IMR-90 (cell line): ENCODE results near the gene UPF1. TPM values are rescaled to one million over a fixed set of nuclear protein-coding genes. Genes with fewer than 3 reads are reported as not detected.

Experiments used
- ATAC-seq: fragments of 200-7000 bp; cut with Tn5 transposase; 2 replicates; pipeline ENCODE4 v1.9.1; 2020; ENCODE audit warnings: low read depth, mild to moderate bottlenecking, moderate library complexity
- BruUV-seq: library from RNA; stranded (reverse); fragments of 400-500 nt; replicated peaks from 2 replicates; lab custom pipeline; 2021; lab: Mats Ljungman, UMichigan
- CTCF ChIA-PET: fragments of 300-600 bp; formaldehyde crosslinking; extraction: SDS; loops from one replicate; lab custom pipeline; 2021; ENCODE audit warnings: antibody characterized with exemption; lab: Yijun Ruan, JAX
- POLR2A ChIA-PET: fragments of 300-600 bp; sonication (Branson Sonifier 250); formaldehyde crosslinking; loops from one replicate; lab custom pipeline; 2022; ENCODE audit warnings: antibody characterized with exemption; ENCODE audit not compliant: unreplicated experiment; lab: Charles Lee
- DNase-seq: peaks from one replicate; pipeline ENCODE4 v3.0.0; 2013
- H2AFZ ChIP-seq: replicated peaks from 2 replicates; pipeline ENCODE3; 2013; ENCODE audit warnings: low read length, mild to moderate bottlenecking; ENCODE audit not compliant: poor library complexity
- H2AK5ac ChIP-seq: 2 replicates; pipeline ENCODE4 v1.6.1; 2013; ENCODE audit warnings: low read depth, low read length, inconsistent platforms
- H2AK9ac ChIP-seq: replicated peaks from 2 replicates; pipeline ENCODE3; 2013; ENCODE audit warnings: mild to moderate bottlenecking, low read depth, low read length, moderate library complexity; ENCODE audit not compliant: poor library complexity
- H2BK120ac ChIP-seq: 2 replicates; pipeline ENCODE4 v1.6.1; 2013; ENCODE audit warnings: low read depth, low read length, inconsistent platforms
- H2BK15ac ChIP-seq: 3 replicates; pipeline ENCODE4 v1.6.1; 2013; ENCODE audit warnings: low read depth, low read length, inconsistent platforms
- H2BK20ac ChIP-seq: 2 replicates; pipeline ENCODE4 v1.6.1; 2013; ENCODE audit warnings: low read depth, mild to moderate bottlenecking, inconsistent platforms, low read length, moderate library complexity
- H2BK5ac ChIP-seq: 2 replicates; pipeline ENCODE4 v1.6.1; 2013; ENCODE audit warnings: mild to moderate bottlenecking, low read depth, low read length, inconsistent platforms; ENCODE audit not compliant: poor library complexity, severe bottlenecking
- H3K14ac ChIP-seq: replicated peaks from 2 replicates; pipeline ENCODE4 v1.6.1; 2013; ENCODE audit warnings: low read depth, low read length, inconsistent platforms
- H3K18ac ChIP-seq: 2 replicates; pipeline ENCODE4 v1.6.1; 2013; ENCODE audit warnings: low read depth, low read length, control low read depth
- H3K23ac ChIP-seq: 2 replicates; pipeline ENCODE4 v1.6.1; 2013; ENCODE audit warnings: low read depth, low read length, inconsistent platforms
- H3K27ac ChIP-seq: 2 replicates; pipeline ENCODE4 v1.5.1; 2013; ENCODE audit warnings: mild to moderate bottlenecking, control low read depth, low read length; ENCODE audit not compliant: insufficient read depth
- H3K27me3 ChIP-seq: 2 replicates; pipeline ENCODE4 v1.6.1; 2013; ENCODE audit warnings: low read length; ENCODE audit not compliant: control insufficient read depth, insufficient read depth
- H3K36me3 ChIP-seq: 2 replicates; pipeline ENCODE4 v1.6.1; 2013; ENCODE audit warnings: low read length, mixed read lengths; ENCODE audit not compliant: control insufficient read depth, insufficient read depth
- H3K4ac ChIP-seq: 2 replicates; pipeline ENCODE4 v1.6.1; 2013; ENCODE audit warnings: low read depth, low read length, inconsistent platforms
- H3K4me1 ChIP-seq: 2 replicates; pipeline ENCODE4 v1.6.1; 2013; ENCODE audit warnings: low read length, mixed read lengths; ENCODE audit not compliant: control insufficient read depth, insufficient read depth
- H3K4me2 ChIP-seq: 2 replicates; pipeline ENCODE4 v1.6.1; 2013; ENCODE audit warnings: low read depth, mild to moderate bottlenecking, control low read depth, low read length, moderate library complexity
- H3K4me3 ChIP-seq: 2 replicates; pipeline ENCODE4 v1.5.1; 2013; ENCODE audit warnings: low read depth, mild to moderate bottlenecking, control low read depth, low read length, moderate library complexity; ENCODE audit not compliant: insufficient read depth
- H3K56ac ChIP-seq: 2 replicates; pipeline ENCODE4 v1.6.1; 2013; ENCODE audit warnings: low read length, inconsistent platforms; ENCODE audit not compliant: insufficient read depth; ENCODE audit errors: extremely low read depth
- H3K79me1 ChIP-seq, 2 experiments: 2 replicates each; pipeline ENCODE4 v1.6.1; 2013; ENCODE audit warnings: low read length in 2 of 2, inconsistent platforms in 1 of 2, low read depth in 1 of 2
- H3K9ac ChIP-seq: 2 replicates; pipeline ENCODE4 v1.6.1; 2013; ENCODE audit warnings: low read depth, low read length, control low read depth
- H3K9me1 ChIP-seq: 2 replicates; pipeline ENCODE4 v1.6.1; 2013; ENCODE audit warnings: low read length, inconsistent platforms; ENCODE audit not compliant: insufficient read depth
- H3K9me3 ChIP-seq: 2 replicates; pipeline ENCODE4 v1.6.1; 2013; ENCODE audit warnings: low read length; ENCODE audit not compliant: control insufficient read depth, insufficient read depth
- H4K20me1 ChIP-seq: 2 replicates; pipeline ENCODE4 v1.6.1; 2013; ENCODE audit warnings: low read length, inconsistent platforms; ENCODE audit not compliant: insufficient read depth
- H4K5ac ChIP-seq: 2 replicates; pipeline ENCODE4 v1.6.1; 2013; ENCODE audit warnings: mild to moderate bottlenecking, low read depth, low read length, control low read depth
- H4K8ac ChIP-seq, 2 experiments: 2 replicates each; pipeline ENCODE4 v1.6.1; 2013; ENCODE audit warnings: low read depth in 2 of 2, low read length in 2 of 2, control low read depth in 1 of 2, inconsistent platforms in 1 of 2
- H4K91ac ChIP-seq: 2 replicates; pipeline ENCODE4 v1.6.1; 2013; ENCODE audit warnings: low read depth, low read length, inconsistent platforms; ENCODE audit not compliant: insufficient read depth
- CTCF ChIP-seq: conservative IDR thresholded peaks from 2 replicates; pipeline ENCODE4 v1.5.1; 2012; ENCODE audit warnings: mild to moderate bottlenecking, low read depth, low read length, improper control_type of control experiment
- FOS ChIP-seq: fragments of 150-350 bp; IDR thresholded peaks from 2 replicates; pipeline ENCODE4 v1.6.1; 2016; ENCODE audit warnings: low read depth, low read length
- MAZ ChIP-seq: IDR thresholded peaks from 2 replicates; pipeline ENCODE4 v1.6.1; 2012; ENCODE audit warnings: low read depth, mild to moderate bottlenecking, low read length, improper control_type of control experiment, moderate library complexity, borderline replicate concordance
- POLR2A ChIP-seq: IDR thresholded peaks from 2 replicates; pipeline ENCODE4 v1.6.1; 2012; ENCODE audit warnings: mild to moderate bottlenecking, low read depth, low read length
- RCOR1 ChIP-seq: IDR thresholded peaks from 2 replicates; pipeline ENCODE4 v1.6.1; 2012; ENCODE audit warnings: mild to moderate bottlenecking, low read length, improper control_type of control experiment; ENCODE audit not compliant: insufficient replicate concordance
- WGBS, 2 experiments: methylation state at CpG; one replicate each; pipeline versions ENCODE4 v1.1.5 to v1.1.7; 2013; ENCODE audit warnings: missing lambda C conversion rate in 2 of 2; ENCODE audit not compliant: insufficient read length in 1 of 2; ENCODE audit errors: extremely low coverage in 2 of 2; 5-methylcytosine and 5-hydroxymethylcytosine counted together
- dilution Hi-C: fragments of 300-500 bp; cut with HindIII; formaldehyde crosslinking; loops from one replicate; pipeline ENCODE4 v1.14.3; 2018; ENCODE audit warnings: low sequenced_read_pairs; ENCODE audit not compliant: unreplicated experiment
- in situ Hi-C: fragments of 300-500 bp; cut with MboI; formaldehyde crosslinking; loops from 3 replicates; pipeline ENCODE4 v1.14.3; 2019; ENCODE audit warnings: low sequenced_read_pairs, inconsistent platforms, mixed read lengths
- intact Hi-C: fragments of 100-400 bp; cut with micrococcal nuclease; formaldehyde crosslinking; loops from 2 replicates; pipeline ENCODE4 v1.10.0; 2022
- polyA plus RNA-seq, 3 experiments: library from polyadenylated mRNA; depleted of rRNA; stranded (reverse); fragments of >200 nt; gene quantifications; 2 replicates each; pipeline ENCODE4 v1.2.3, GENCODE V29; 2012; ENCODE audit warnings: low replicate concordance in 1 of 3
- total RNA-seq: library from RNA; depleted of rRNA; stranded (reverse); fragments of >200 nt; gene quantifications from 2 replicates; pipeline ENCODE4 v1.2.3, GENCODE V29; 2012

Gene UPF1
- total and polyA plus RNA-seq, 2 of the 4 experiments (the other 2 are of a cell fraction), result 31.2 to 50.3 TPM

GRCh38 chr19:18845961-18846360, 14.2 kb downstream of the UPF1 start:
- intact Hi-C loops (loop anchor here (5.0 to 10.0 kb wide), 2 partner anchors 171 to 274 kb away; partner anchors contain the start of gene UBA52), in situ Hi-C loops (no loop called here), dilution Hi-C loops (no loop called here)
- Histone ChIP-seq H3K4me2 (no peak overlapping the region), H2BK15ac (no peak overlapping the region), H3K56ac (no peak overlapping the region), H3K36me3 (peaks cover 21% of the 10 kb centered on the region), H4K20me1 (peaks cover 94% of the 10 kb centered on the region), H4K5ac (no peak overlapping the region), H2BK120ac (no peak overlapping the region), H3K79me1 (peaks cover 23 to 97% of the 10 kb centered on the region in 2 experiments), H3K23ac (no peak overlapping the region), H3K9me3 (no peaks in the 10 kb centered on the region), H3K9ac (no peak overlapping the region), H3K27me3 (no peaks in the 10 kb centered on the region), H3K14ac (no peak overlapping the region), H2AK9ac (no peak overlapping the region), H3K9me1 (peaks cover 21% of the 10 kb centered on the region), H2AFZ (no peak overlapping the region), H4K91ac (no peak overlapping the region), H2BK5ac (no peak overlapping the region), H3K18ac (no peak overlapping the region), H3K4ac (no peak overlapping the region), H4K8ac (no peak overlapping the region), H2AK5ac (no peak overlapping the region), H3K4me3 (no peak overlapping the region), H2BK20ac (no peak overlapping the region), H3K27ac (no peak overlapping the region), H3K4me1 (peaks cover 21% of the 10 kb centered on the region)
- TF ChIP-seq POLR2A (no peak), CTCF (no peak), RCOR1 (no peak), MAZ (no peak), FOS (no peak)
- no TSS peak for BruUV-seq
- DNase-seq (no peak), ATAC-seq (no peak)
- POLR2A ChIA-PET, result interaction anchor here (1.0 kb wide), 1 partner anchor 252 kb away, joined by 3 read pairs; no protein-coding TSS in a partner anchor
- CTCF ChIA-PET, result no interaction called here
- 100% methylated on average over 4 of the region's 12 CpGs; no CpG with 5 or more reads in 1 of the 2 experiments for WGBS, 2 experiments
